Spleen (tissue), 11 donors: ENCODE results near the gene REV3L. TPM values are rescaled to one million over a fixed set of nuclear protein-coding genes. Genes with fewer than 3 reads are reported as not detected.

Source experiments
- DNase-seq: peaks from one replicate; pipeline ENCODE4 v3.0.0-alpha.2; 2020
- H3K27ac ChIP-seq, 8 donors: fragments of 200-600 bp; sonication (generic) in 7 of 8; 1 replicate in 4 of 8; 2 replicates in 4 of 8; pipeline versions ENCODE4 v1.5.0 to v1.8.0; 2016 to 2021; ENCODE audit warnings: inconsistent platforms in 4 of 8, mild to moderate bottlenecking in 4 of 8, moderate library complexity in 1 of 8
- H3K27me3 ChIP-seq, 7 donors: fragments of 200-600 bp; sonication (generic) in 6 of 7; replicated peaks in 1 of 7; 1 replicate in 4 of 7; 2 replicates in 3 of 7; pipeline versions ENCODE4 v1.5.0 to v1.8.0; 2016 to 2021; ENCODE audit warnings: inconsistent platforms in 3 of 7, mild to moderate bottlenecking in 1 of 7
- H3K36me3 ChIP-seq, 6 donors: fragments of 200-600 bp; sonication (generic) in 5 of 6; 1 replicate in 4 of 6; 2 replicates in 2 of 6; pipeline versions ENCODE4 v1.5.0 to v1.8.0; 2016 to 2021; ENCODE audit warnings: inconsistent platforms in 2 of 6
- H3K4me1 ChIP-seq, 6 donors: fragments of 200-600 bp; sonication (generic) in 5 of 6; 1 replicate in 3 of 6; 2 replicates in 3 of 6; pipeline versions ENCODE4 v1.5.0 to v1.8.0; 2016 to 2021; ENCODE audit warnings: inconsistent platforms in 3 of 6
- H3K4me3 ChIP-seq, 8 donors: fragments of 200-600 bp; sonication (generic) in 7 of 8; 1 replicate in 4 of 8; 2 replicates in 4 of 8; pipeline versions ENCODE4 v1.5.0 to v1.8.0; 2016 to 2021; ENCODE audit warnings: inconsistent platforms in 4 of 8, mild to moderate bottlenecking in 4 of 8, moderate library complexity in 2 of 8
- H3K9me3 ChIP-seq, 8 donors: fragments of 200-600 bp; sonication (generic) in 7 of 8; 1 replicate in 4 of 8; 2 replicates in 4 of 8; pipeline versions ENCODE4 v1.5.0 to v1.8.0; 2016 to 2021; ENCODE audit warnings: inconsistent platforms in 4 of 8
- CTCF ChIP-seq, 11 experiments: fragments of 200-600 bp in 7 of 11; fragments of 450-650 bp in 4 of 11; sonication (generic) in 4 of 11; IDR thresholded peaks in 8 of 11; conservative IDR thresholded peaks in 3 of 11; 1 replicate in 7 of 11; 2 replicates in 4 of 11; pipeline versions ENCODE4 v1.4.0 to v1.8.0; 2016 to 2021; ENCODE audit warnings: antibody characterized with exemption in 11 of 11, inconsistent platforms in 4 of 11, mild to moderate bottlenecking in 1 of 11
- POLR2A ChIP-seq, 3 donors: fragments of 450-650 bp; IDR thresholded peaks; one replicate each; pipeline ENCODE4 v1.5.1; 2017; ENCODE audit warnings: antibody characterized with exemption in 3 of 3, mild to moderate bottlenecking in 1 of 3
- POLR2AphosphoS5 ChIP-seq, 3 donors: sonication (generic); formaldehyde crosslinking; IDR thresholded peaks; one replicate each; pipeline ENCODE4 v1.5.1; 2017; ENCODE audit warnings: antibody characterized with exemption in 3 of 3
- WGBS, 5 donors: extraction: QIAGEN DNeasy Blood & Tissue Kit in 3 of 5; methylation state at CpG; one replicate each; pipeline versions ENCODE4 v1.1.5 to v1.1.7; 2013 to 2018; 5-methylcytosine and 5-hydroxymethylcytosine counted together
- intact Hi-C: fragments of 100-400 bp; cut with DNase I; formaldehyde crosslinking; loops from one replicate; pipeline ENCODE4 v1.15.0; 2023; ENCODE audit warnings: low total_unique reads
- polyA plus RNA-seq, 3 donors: library from polyadenylated mRNA; stranded (reverse); fragments of 200-250 nt; gene quantifications; one replicate each; pipeline ENCODE4 v1.2.1, GENCODE V29; 2013
- total RNA-seq, 7 donors: library from RNA; depleted of rRNA in 3 of 7; stranded (reverse); fragments of >200 nt in 3 of 7; fragmentation: NEBNext Ultra II Directional in 4 of 7; extraction: Animal tissue kit (Norgen Biotek cat#: 25700) in 4 of 7; gene quantifications; one replicate each; pipeline versions ENCODE4 v1.1.0 to v1.2.1, GENCODE V29; 2016 to 2021
- donor health status: healthy with polysubstance abuse.
- donor health status: DM: no; HTN: no; CAD: no; lungs with moderate emphysema.
- donor health status: DM: no; HTN: no; CAD: no.
- donor health status: Bipolar disorder and iron deficiency.
- donor health status: healthy.
- donor health status: DM: no; HTN: no; CAD: no.
- donor health status: DM: yes; HTN: yes; CAD: no.

The REV3L gene
- total and polyA plus RNA-seq, 10 donors: 7.7 to 60.9 (median 29.8) TPM

GRCh38 chr6:111410371-111410770 is 72.6 kb downstream of the REV3L start:
- Histone ChIP-seq H3K27me3 (no peaks in the 10 kb centered on the region), H3K4me3 (no peak overlapping the region), H3K27ac (peak overlapping the region in 4 of 8 donors; percentile 4 to 64 (median 54)), H3K9me3 (no peaks in the 10 kb centered on the region), H3K36me3 (peaks cover 0 to 50% (median 4%) of the 10 kb centered on the region in 6 donors), H3K4me1 (peaks cover 0 to 50% (median 26%) of the 10 kb centered on the region in 6 donors)
- 33 to 48% (median 43%) methylated on average over 3 of the region's 3 CpGs for WGBS, 5 donors
- no peak for DNase-seq
- intact Hi-C loops: no loop called here
- no peak for TF ChIP-seq POLR2AphosphoS5 (IDR thresholded peaks at IDR 0.05)
- TF ChIP-seq POLR2A (IDR thresholded peaks at IDR 0.05): no peak
- no peak for TF ChIP-seq CTCF (IDR thresholded peaks at IDR 0.05 in 8 of 11, conservative IDR thresholded peaks at IDR 0.05 in 3 of 11)

DNA sequence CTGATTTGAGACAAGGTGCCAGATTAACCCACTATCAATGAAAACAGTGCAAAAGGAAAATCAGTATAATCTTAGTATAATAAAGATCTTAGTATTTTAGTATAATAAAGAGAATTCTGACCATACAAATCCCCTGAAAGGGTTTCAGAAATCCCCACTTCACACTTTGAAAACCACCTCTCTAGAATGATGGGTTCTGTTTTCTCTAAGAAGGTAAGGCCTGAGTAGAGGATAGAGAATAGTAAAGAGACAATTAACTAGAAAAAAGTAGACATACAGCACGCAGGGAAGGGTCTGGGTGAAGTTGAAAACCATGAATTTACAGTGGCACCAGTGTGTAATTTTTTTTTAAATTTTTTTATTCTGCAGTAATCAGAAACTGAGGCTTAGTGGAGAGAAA is 73.6 kb downstream of the REV3L start:
- intact Hi-C loops: no loop called here
- TF ChIP-seq POLR2A (IDR thresholded peaks at IDR 0.05): no peak
- no peak for TF ChIP-seq CTCF (IDR thresholded peaks at IDR 0.05 in 8 of 11, conservative IDR thresholded peaks at IDR 0.05 in 3 of 11)
- TF ChIP-seq POLR2AphosphoS5 (IDR thresholded peaks at IDR 0.05): no peak
- no peak for DNase-seq
- H3K9me3 ChIP-seq: peaks cover 0 to 1% (median 0%) of the 10 kb centered on the region in 8 donors
- H3K4me1 ChIP-seq: peaks cover 0 to 50% (median 26%) of the 10 kb centered on the region in 6 donors
- H3K4me3 ChIP-seq: no peak overlapping the region
- H3K27ac ChIP-seq: no peak overlapping the region
- peaks cover 0 to 46% (median 3%) of the 10 kb centered on the region in 6 donors for H3K36me3 ChIP-seq
- H3K27me3 ChIP-seq: no peaks in the 10 kb centered on the region
- WGBS, 5 donors: 67 to 92% (median 86%) methylated on average over 1 of the region's 1 CpG

DNA sequence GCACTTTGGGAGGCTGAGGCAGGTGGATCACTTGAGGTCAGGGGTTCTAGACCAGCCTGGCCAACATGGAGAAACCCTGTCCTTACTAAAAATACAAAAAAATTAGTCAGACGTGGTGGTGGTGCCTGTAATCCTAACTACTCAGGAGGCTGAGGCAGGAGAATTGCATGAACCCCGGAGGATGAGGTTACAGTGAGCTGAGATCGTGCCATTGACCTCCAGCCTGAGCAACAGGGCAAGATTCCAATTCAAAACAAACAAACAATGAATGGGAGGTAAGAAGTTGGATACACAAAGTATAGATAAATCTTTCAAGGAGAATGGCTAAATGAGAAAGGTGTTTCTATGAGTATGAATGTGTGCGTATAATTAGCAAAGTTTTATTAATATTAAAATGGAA is 75.3 kb downstream of the REV3L start:
- WGBS, 5 donors: 94 to 96% (median 95%) methylated on average over 4 of the region's 4 CpGs
- H3K4me3 ChIP-seq: no peak overlapping the region
- no peak for DNase-seq
- H3K27ac ChIP-seq: peak overlapping the region in 2 of 8 donors; percentile 74 to 78
- H3K27me3 ChIP-seq: no peaks in the 10 kb centered on the region
- H3K9me3 ChIP-seq: peaks cover 0 to 7% (median 2%) of the 10 kb centered on the region in 8 donors
- TF ChIP-seq POLR2A (IDR thresholded peaks at IDR 0.05) (no peak), CTCF (IDR thresholded peaks at IDR 0.05 in 8 of 11, conservative IDR thresholded peaks at IDR 0.05 in 3 of 11) (no peak), POLR2AphosphoS5 (IDR thresholded peaks at IDR 0.05) (no peak)
- intact Hi-C loops: no loop called here
- H3K36me3 ChIP-seq: peaks cover 0 to 57% (median 13%) of the 10 kb centered on the region in 6 donors
- peaks cover 0 to 48% (median 25%) of the 10 kb centered on the region in 6 donors for H3K4me1 ChIP-seq

- Histone ChIP-seq H3K36me3 (peaks cover 0 to 68% (median 15%) of the 10 kb centered on the region in 6 donors), H3K9me3 (peaks cover 0 to 7% (median 2%) of the 10 kb centered on the region in 8 donors), H3K27ac (peak overlapping the region in 7 of 8 donors; percentile 17 to 78 (median 51)), H3K4me3 (no peak overlapping the region), H3K27me3 (no peaks in the 10 kb centered on the region), H3K4me1 (peaks cover 0 to 34% (median 15%) of the 10 kb centered on the region in 6 donors)
- intact Hi-C loops: no loop called here
- 36 to 58% (median 50%) methylated on average over 3 of the region's 3 CpGs for WGBS, 5 donors
- DNase-seq: no peak
- peak in 1 of 3 donors; percentile 49 for TF ChIP-seq POLR2AphosphoS5 (IDR thresholded peaks at IDR 0.05)
- TF ChIP-seq POLR2A (IDR thresholded peaks at IDR 0.05): no peak
Measured at GRCh38 chr6:111406200-111406721, 76.8 kb downstream of the REV3L start.
